Fibroblast of lung (primary cell): ENCODE results near the gene PPIL3. TPM values are rescaled to one million over a fixed set of nuclear protein-coding genes. Genes with fewer than 3 reads are reported as not detected.

ENCODE experiments used
- DNase-seq, 2 donors: peaks; one replicate each; pipeline versions ENCODE4 v3.0.0 to v3.0.0-alpha.2; 2010; ENCODE audit warnings: low read depth in 2 of 2
- H2AFZ ChIP-seq: 2 replicates; pipeline ENCODE4 v1.5.1; 2012; ENCODE audit warnings: low read length, control low read depth, inconsistent platforms
- H3K27ac ChIP-seq: 2 replicates; pipeline ENCODE4 v1.5.1; 2011; ENCODE audit warnings: low read length, control low read depth; ENCODE audit not compliant: insufficient read depth
- H3K27me3 ChIP-seq: 2 replicates; pipeline ENCODE4 v1.5.1; 2011; ENCODE audit warnings: mild to moderate bottlenecking, low read length; ENCODE audit not compliant: control insufficient read depth, insufficient read depth
- H3K36me3 ChIP-seq: 2 replicates; pipeline ENCODE4 v1.5.1; 2011; ENCODE audit warnings: low read length; ENCODE audit not compliant: control insufficient read depth, insufficient read depth
- H3K4me1 ChIP-seq: 2 replicates; pipeline ENCODE4 v1.5.1; 2011; ENCODE audit warnings: low read length; ENCODE audit not compliant: control insufficient read depth, insufficient read depth; ENCODE audit errors: extremely low read depth
- H3K4me2 ChIP-seq: 2 replicates; pipeline ENCODE4 v1.5.1; 2011; ENCODE audit warnings: low read length, control low read depth; ENCODE audit not compliant: insufficient read depth; ENCODE audit errors: extremely low read depth
- H3K4me3 ChIP-seq, 4 experiments: fragments of 200-600 bp in 1 of 4; sonication (generic) in 1 of 4; replicated peaks in 1 of 4; 2 replicates each; pipeline ENCODE4 v1.5.1; 2011 to 2016; ENCODE audit warnings: low read length in 4 of 4, low read depth in 3 of 4, mild to moderate bottlenecking in 3 of 4, control low read depth in 2 of 4, inconsistent platforms in 1 of 4, mixed read lengths in 1 of 4; ENCODE audit not compliant: insufficient read depth in 1 of 4; ENCODE audit errors: control extremely low read depth in 1 of 4
- H3K79me2 ChIP-seq: 2 replicates; pipeline ENCODE4 v1.5.1; 2012; ENCODE audit warnings: mild to moderate bottlenecking, low read length, inconsistent platforms; ENCODE audit not compliant: control insufficient read depth, insufficient read depth
- H3K9ac ChIP-seq: 2 replicates; pipeline ENCODE4 v1.5.1; 2011; ENCODE audit warnings: mild to moderate bottlenecking, low read length, control low read depth; ENCODE audit not compliant: insufficient read depth
- H3K9me3 ChIP-seq: 2 replicates; pipeline ENCODE4 v1.5.1; 2012; ENCODE audit warnings: low read depth, low read length; ENCODE audit not compliant: control insufficient read depth, insufficient read depth
- H4K20me1 ChIP-seq: 2 replicates; pipeline ENCODE4 v1.5.1; 2011; ENCODE audit warnings: low read length; ENCODE audit not compliant: control insufficient read depth, insufficient read depth; ENCODE audit errors: extremely low read depth
- CTCF ChIP-seq, 2 donors: IDR thresholded peaks in 1 of 2; conservative IDR thresholded peaks in 1 of 2; 1 replicate in 1 of 2; 2 replicates in 1 of 2; pipeline ENCODE4 v1.5.1; 2011 to 2012; ENCODE audit warnings: low read length in 2 of 2, control low read depth in 1 of 2, inconsistent platforms in 1 of 2, low read depth in 1 of 2, mild to moderate bottlenecking in 1 of 2
- EZH2 ChIP-seq: IDR thresholded peaks from 2 replicates; pipeline ENCODE4 v1.5.1; 2012; ENCODE audit warnings: low read length, control low read depth, mild to moderate bottlenecking; ENCODE audit errors: missing control alignments
- polyA plus RNA-seq, 2 donors: library from polyadenylated mRNA; depleted of rRNA in 1 of 2; stranded (reverse) in 1 of 2; unstranded in 1 of 2; fragments of >200 nt; gene quantifications; 2 replicates each; pipeline ENCODE4 v1.2.1, GENCODE V29; 2011 to 2012; ENCODE audit warnings: missing spikeins in 1 of 2
- total RNA-seq: library from RNA; depleted of rRNA; stranded (reverse); fragments of >200 nt; gene quantifications from 2 replicates; pipeline ENCODE4 v1.2.1, GENCODE V29; 2014

The PPIL3 gene
- total and polyA plus RNA-seq, 2 donors (not counting 1 experiment from before 2014, with no cell fraction given), result 58.9 to 66.9 TPM

- no peak for DNase-seq
- Histone ChIP-seq H3K4me2 (no peak overlapping the region), H3K9ac (no peak overlapping the region), H3K4me3 (no peak overlapping the region), H3K9me3 (no peaks in the 10 kb centered on the region), H3K27me3 (no peaks in the 10 kb centered on the region), H3K36me3 (no peaks in the 10 kb centered on the region), H2AFZ (no peak overlapping the region), H3K27ac (no peak overlapping the region), H3K79me2 (no peaks in the 10 kb centered on the region), H3K4me1 (no peaks in the 10 kb centered on the region), H4K20me1 (no peaks in the 10 kb centered on the region)
- TF ChIP-seq CTCF (conservative IDR thresholded peaks at IDR 0.05 in 1 of 2, IDR thresholded peaks at IDR 0.05 in 1 of 2; ENCODE audit: low read depth in 1 of 2, low read length in 2 of 2) (no peak), EZH2 (no peak)
Observed at GRCh38 chr2:200845669-200846325, 43.1 kb downstream of the PPIL3 start.

- H3K9ac ChIP-seq, result no peak overlapping the region
- H3K4me3 ChIP-seq, result no peak overlapping the region
- no peak overlapping the region for H3K4me2 ChIP-seq
- H3K27ac ChIP-seq, result no peak overlapping the region
- H3K79me2 ChIP-seq, result no peaks in the 10 kb centered on the region
- no peaks in the 10 kb centered on the region for H3K27me3 ChIP-seq
- H3K4me1 ChIP-seq, result no peaks in the 10 kb centered on the region
- DNase-seq, result no peak
- no peaks in the 10 kb centered on the region for H3K36me3 ChIP-seq
- H2AFZ ChIP-seq, result no peak overlapping the region
- H4K20me1 ChIP-seq, result no peaks in the 10 kb centered on the region
- TF ChIP-seq EZH2, result no peak
- no peak for TF ChIP-seq CTCF (conservative IDR thresholded peaks at IDR 0.05 in 1 of 2, IDR thresholded peaks at IDR 0.05 in 1 of 2; ENCODE audit: low read depth in 1 of 2, low read length in 2 of 2)
- no peaks in the 10 kb centered on the region for H3K9me3 ChIP-seq
Observed at GRCh38 chr2:200845194-200845593, 43.7 kb downstream of the PPIL3 start.

- Histone ChIP-seq H3K4me1 (no peaks in the 10 kb centered on the region), H3K4me2 (no peak overlapping the region), H3K27ac (no peak overlapping the region), H3K27me3 (no peaks in the 10 kb centered on the region), H3K9ac (no peak overlapping the region), H2AFZ (no peak overlapping the region), H3K36me3 (no peaks in the 10 kb centered on the region), H3K4me3 (no peak overlapping the region), H3K79me2 (no peaks in the 10 kb centered on the region), H4K20me1 (no peaks in the 10 kb centered on the region), H3K9me3 (no peaks in the 10 kb centered on the region)
- TF ChIP-seq CTCF (conservative IDR thresholded peaks at IDR 0.05 in 1 of 2, IDR thresholded peaks at IDR 0.05 in 1 of 2; ENCODE audit: low read depth in 1 of 2, low read length in 2 of 2), result no peak
- TF ChIP-seq EZH2, result no peak
- no peak for DNase-seq
Observed at GRCh38 chr2:200843993-200844948, 44.6 kb downstream of the PPIL3 start.
